Breast epithelium (tissue), 4 donors: ENCODE measurements around the gene MAP1LC3B. TPM values are rescaled to one million over a fixed set of nuclear protein-coding genes. Genes with fewer than 3 reads are reported as not detected.
A peak's percentile ranks its signal among the peaks of the same experiment; 100 is the strongest.

ENCODE experiments used
- DNase-seq, 2 donors: peaks; one replicate each; pipeline ENCODE4 v3.0.0-alpha.2; 2019; ENCODE audit warnings: low spot score in 2 of 2
- H3K27ac ChIP-seq, 2 donors: fragments of 200-600 bp; sonication (generic) in 1 of 2; one replicate each; pipeline ENCODE4 v1.5.1; 2016 to 2019; ENCODE audit warnings: mild to moderate bottlenecking in 1 of 2
- H3K27me3 ChIP-seq, 2 donors: fragments of 200-600 bp; sonication (generic) in 1 of 2; one replicate each; pipeline versions ENCODE4 v1.5.1 to v1.6.0; 2017 to 2019; ENCODE audit warnings: control low read depth in 1 of 2, mild to moderate bottlenecking in 1 of 2
- H3K36me3 ChIP-seq: fragments of 200-600 bp; one replicate; pipeline ENCODE4 v1.5.1; 2019
- H3K4me1 ChIP-seq, 2 donors: fragments of 200-600 bp; sonication (generic); one replicate each; pipeline ENCODE4 v1.5.1; 2016 to 2019; ENCODE audit warnings: control low read depth in 1 of 2
- H3K4me3 ChIP-seq, 3 donors: fragments of 200-600 bp; sonication (generic); 1 replicate in 2 of 3; 2 replicates in 1 of 3; pipeline ENCODE4 v1.5.1; 2016 to 2019; ENCODE audit warnings: mild to moderate bottlenecking in 3 of 3, moderate library complexity in 2 of 3
- H3K9me3 ChIP-seq, 2 donors: fragments of 200-600 bp; sonication (generic) in 1 of 2; one replicate each; pipeline ENCODE4 v1.5.1; 2016 to 2019; ENCODE audit warnings: control low read depth in 1 of 2
- POLR2A ChIP-seq: fragments of 450-650 bp; IDR thresholded peaks from one replicate; pipeline ENCODE4 v1.6.1; 2016; ENCODE audit warnings: antibody characterized with exemption, mild to moderate bottlenecking, moderate library complexity
- POLR2AphosphoS5 ChIP-seq, 3 donors: sonication (generic); formaldehyde crosslinking; IDR thresholded peaks; one replicate each; pipeline ENCODE4 v1.6.1; 2017; ENCODE audit warnings: antibody characterized with exemption in 3 of 3
- intact Hi-C: fragments of 100-400 bp; cut with DNase I; formaldehyde crosslinking; loops from one replicate; pipeline ENCODE4 v1.15.1; 2023; ENCODE audit warnings: low total_unique reads
- total RNA-seq, 3 donors: library from RNA; depleted of rRNA; stranded (reverse); fragments of >200 nt; gene quantifications; one replicate each; pipeline ENCODE4 v1.1.0, GENCODE V29; 2016
- TF ChIP-seq, protein P1 (sequence below), 3 donors: fragments of 450-650 bp; IDR thresholded peaks; one replicate each; pipeline ENCODE4 v1.5.1; 2016 to 2017; ENCODE audit warnings: antibody characterized with exemption in 3 of 3, mild to moderate bottlenecking in 3 of 3, moderate library complexity in 3 of 3

Gene MAP1LC3B
- total RNA-seq, 3 donors from 2014 or later: 58.0 to 72.3 (median 69.1) TPM

DNA sequence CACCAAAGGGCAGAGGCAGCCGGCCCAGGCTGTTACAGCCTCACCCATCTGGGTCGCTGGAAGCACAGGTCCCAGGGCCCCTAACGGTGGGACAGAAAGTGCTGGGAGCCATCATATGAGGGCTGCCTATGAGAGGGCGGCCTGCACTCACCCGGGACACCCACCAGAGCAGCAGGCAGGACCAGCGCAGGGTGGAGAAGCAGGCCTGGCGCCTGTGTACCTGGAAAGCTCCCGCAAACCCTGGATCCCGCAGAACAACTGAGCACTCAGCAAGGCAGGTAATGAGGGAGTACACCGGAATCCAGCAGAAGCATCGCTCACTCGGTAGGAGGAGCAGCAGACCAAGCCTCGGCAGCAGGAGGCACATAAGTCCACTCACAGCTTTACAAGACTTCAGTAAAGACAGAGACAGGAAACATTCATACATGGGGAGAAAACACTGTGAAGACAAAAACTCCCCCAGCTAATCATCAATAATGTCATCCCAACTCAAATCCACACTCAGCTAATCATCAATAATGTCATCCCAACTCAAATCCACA, 43.4 kb upstream of the MAP1LC3B start:
- Histone ChIP-seq H3K36me3 (no peaks in the 10 kb centered on the region), H3K4me3 (no peak overlapping the region), H3K27ac (no peak overlapping the region), H3K9me3 (no peaks in the 10 kb centered on the region), H3K4me1 (no peaks in the 10 kb centered on the region), H3K27me3 (no peaks in the 10 kb centered on the region)
- TF ChIP-seq POLR2AphosphoS5 (IDR thresholded peaks at IDR 0.05) (no peak), POLR2A (no peak)
- TF ChIP-seq, protein P1, sequence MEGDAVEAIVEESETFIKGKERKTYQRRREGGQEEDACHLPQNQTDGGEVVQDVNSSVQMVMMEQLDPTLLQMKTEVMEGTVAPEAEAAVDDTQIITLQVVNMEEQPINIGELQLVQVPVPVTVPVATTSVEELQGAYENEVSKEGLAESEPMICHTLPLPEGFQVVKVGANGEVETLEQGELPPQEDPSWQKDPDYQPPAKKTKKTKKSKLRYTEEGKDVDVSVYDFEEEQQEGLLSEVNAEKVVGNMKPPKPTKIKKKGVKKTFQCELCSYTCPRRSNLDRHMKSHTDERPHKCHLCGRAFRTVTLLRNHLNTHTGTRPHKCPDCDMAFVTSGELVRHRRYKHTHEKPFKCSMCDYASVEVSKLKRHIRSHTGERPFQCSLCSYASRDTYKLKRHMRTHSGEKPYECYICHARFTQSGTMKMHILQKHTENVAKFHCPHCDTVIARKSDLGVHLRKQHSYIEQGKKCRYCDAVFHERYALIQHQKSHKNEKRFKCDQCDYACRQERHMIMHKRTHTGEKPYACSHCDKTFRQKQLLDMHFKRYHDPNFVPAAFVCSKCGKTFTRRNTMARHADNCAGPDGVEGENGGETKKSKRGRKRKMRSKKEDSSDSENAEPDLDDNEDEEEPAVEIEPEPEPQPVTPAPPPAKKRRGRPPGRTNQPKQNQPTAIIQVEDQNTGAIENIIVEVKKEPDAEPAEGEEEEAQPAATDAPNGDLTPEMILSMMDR (IDR thresholded peaks at IDR 0.05): no peak
- intact Hi-C loops: no loop called here
- DNase-seq: no peak

GRCh38 chr16:87350031-87350430, 42.1 kb upstream of the MAP1LC3B start:
- DNase-seq: no peak
- Histone ChIP-seq H3K27ac (no peak overlapping the region), H3K36me3 (no peaks in the 10 kb centered on the region), H3K9me3 (no peaks in the 10 kb centered on the region), H3K27me3 (no peaks in the 10 kb centered on the region), H3K4me1 (no peaks in the 10 kb centered on the region), H3K4me3 (no peak overlapping the region)
- intact Hi-C loops: no loop called here
- TF ChIP-seq, protein P1 (IDR thresholded peaks at IDR 0.05): no peak
- TF ChIP-seq POLR2A (no peak), POLR2AphosphoS5 (IDR thresholded peaks at IDR 0.05) (no peak)

- peak overlapping the region in 1 of 3 donors; percentile 31 for H3K4me3 ChIP-seq
- peak overlapping the region in 1 of 2 donors; percentile 12 for H3K27ac ChIP-seq
- intact Hi-C loops: no loop called here
- no peaks in the 10 kb centered on the region for H3K9me3 ChIP-seq
- no peaks in the 10 kb centered on the region for H3K4me1 ChIP-seq
- no peaks in the 10 kb centered on the region for H3K27me3 ChIP-seq
- DNase-seq: no peak
- TF ChIP-seq POLR2AphosphoS5 (IDR thresholded peaks at IDR 0.05): no peak
- TF ChIP-seq, protein P1 (IDR thresholded peaks at IDR 0.05): no peak
- no peak for TF ChIP-seq POLR2A
- H3K36me3 ChIP-seq: no peaks in the 10 kb centered on the region
Observed at GRCh38 chr16:87350681-87351319, 41.3 kb upstream of the MAP1LC3B start.

GRCh38 chr16:87351320-87351698, 40.8 kb upstream of the MAP1LC3B start:
- no peaks in the 10 kb centered on the region for H3K4me1 ChIP-seq
- H3K36me3 ChIP-seq: no peaks in the 10 kb centered on the region
- no peak for TF ChIP-seq POLR2AphosphoS5 (IDR thresholded peaks at IDR 0.05)
- no peaks in the 10 kb centered on the region for H3K27me3 ChIP-seq
- intact Hi-C loops: no loop called here
- H3K4me3 ChIP-seq: no peak overlapping the region
- peak overlapping the region in 1 of 2 donors; percentile 12 for H3K27ac ChIP-seq
- DNase-seq: no peak
- no peaks in the 10 kb centered on the region for H3K9me3 ChIP-seq

GRCh38 chr16:87352818-87353217, 39.3 kb upstream of the MAP1LC3B start:
- intact Hi-C loops: no loop called here
- Histone ChIP-seq H3K4me1 (no peaks in the 10 kb centered on the region), H3K27ac (no peak overlapping the region), H3K36me3 (no peaks in the 10 kb centered on the region), H3K9me3 (no peaks in the 10 kb centered on the region), H3K27me3 (no peaks in the 10 kb centered on the region), H3K4me3 (no peak overlapping the region)
- TF ChIP-seq POLR2A (no peak), POLR2AphosphoS5 (IDR thresholded peaks at IDR 0.05) (no peak)
- TF ChIP-seq, protein P1 (IDR thresholded peaks at IDR 0.05): no peak
- DNase-seq: no peak
